ENCODE results near the gene TMED4.
A peak's percentile ranks its signal among the peaks of the same experiment; 100 is the strongest.
"Not testable (repeated sequence)": the region's sequence is repeated elsewhere in the genome, so short reads cannot be mapped to it uniquely, and the experiment has no call there.

Gene TMED4

DNA sequence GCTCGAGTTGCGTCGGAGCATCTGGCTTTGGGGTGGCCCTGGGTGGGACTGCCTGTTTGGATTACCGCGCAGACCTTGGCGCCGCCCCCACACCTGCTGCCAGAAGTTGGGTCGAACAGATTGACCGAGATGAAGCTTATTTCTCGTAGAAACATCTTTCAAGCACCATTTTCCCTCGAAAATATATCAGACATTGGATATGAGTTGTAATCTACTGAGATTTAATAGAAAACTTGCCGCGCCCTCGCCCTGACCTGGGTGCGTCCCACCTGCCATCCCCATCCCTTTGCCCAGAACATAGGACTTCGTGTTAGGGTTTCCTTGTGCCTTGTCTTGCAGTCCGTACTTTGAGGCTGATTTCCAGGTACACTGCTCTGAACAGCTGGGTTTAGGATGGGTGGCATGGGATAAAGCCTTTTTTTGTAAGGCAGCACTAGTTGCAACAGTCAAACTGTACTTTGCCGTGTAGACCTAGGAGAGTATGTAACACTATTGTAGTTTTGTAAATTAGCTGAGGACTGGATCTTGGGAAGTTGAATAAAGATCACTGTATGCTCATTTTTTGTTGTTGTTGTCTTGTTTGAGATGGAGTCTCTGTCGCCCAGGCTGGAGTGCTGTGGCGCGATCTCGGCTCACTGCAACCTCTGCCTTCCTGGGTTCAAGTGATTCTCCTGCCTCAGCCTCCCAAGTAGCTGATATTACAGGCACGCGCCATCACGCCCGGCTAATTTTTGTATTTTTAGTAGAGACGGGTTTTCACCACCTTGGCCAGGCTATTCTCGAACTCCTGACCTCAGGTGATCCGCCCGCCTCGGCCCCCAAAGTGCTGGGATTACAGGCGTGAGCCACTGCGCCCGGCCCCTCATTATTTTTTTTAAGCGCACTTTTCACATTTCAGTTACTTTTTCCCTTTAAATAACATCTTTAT is 25.4 kb upstream of the TMED4 start:
- no peak for DNase-seq (ENCODE audit: low read depth)

DNA sequence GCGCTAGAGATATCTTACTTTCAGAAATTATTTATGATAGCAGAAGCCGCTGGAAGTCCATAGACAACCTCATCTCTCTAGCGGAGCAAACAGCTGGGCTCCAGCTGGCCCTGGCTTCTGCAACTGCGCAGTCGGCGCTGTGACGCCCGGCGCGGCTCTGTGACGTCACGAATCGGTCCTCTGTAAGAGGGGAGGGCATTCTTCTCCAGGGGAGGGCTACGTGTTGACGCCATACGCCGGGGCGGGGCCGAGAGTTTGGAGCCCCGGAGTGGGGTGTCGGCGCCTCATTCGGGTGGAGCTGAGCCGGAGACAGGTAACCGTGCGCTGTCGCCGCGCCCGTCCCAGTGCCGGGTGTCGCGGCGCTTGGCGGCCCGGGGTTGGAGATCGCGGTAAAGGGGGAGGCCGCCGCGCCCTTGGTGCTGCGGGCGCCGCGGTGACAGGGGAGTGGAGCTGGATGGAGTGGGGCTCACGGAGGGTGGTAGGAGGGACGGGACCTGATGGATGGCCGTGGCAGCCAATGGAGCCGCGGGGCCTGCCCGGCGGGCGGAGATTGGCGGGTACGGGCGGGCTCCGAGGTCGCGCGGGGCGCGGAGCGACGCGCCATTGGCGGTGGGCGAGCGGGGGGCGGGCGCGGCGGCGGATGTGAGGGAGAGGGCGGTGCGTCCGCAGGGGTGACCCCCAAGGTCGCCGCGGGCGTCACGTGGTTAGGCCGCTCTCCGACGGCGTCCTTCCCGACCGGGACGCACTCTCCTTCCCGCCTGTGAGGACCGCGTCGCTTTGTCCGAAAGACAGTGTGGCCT is 24.5 kb upstream of the TMED4 start, which contains the start of gene OGDH:
TSS of gene OGDH (plus strand) at position 287 of the 800 bp plus-strand sequence. CDS start 17,717 bp downstream, outside the sequence.
- peak; percentile 98 for DNase-seq (ENCODE audit: low read depth)

DNA sequence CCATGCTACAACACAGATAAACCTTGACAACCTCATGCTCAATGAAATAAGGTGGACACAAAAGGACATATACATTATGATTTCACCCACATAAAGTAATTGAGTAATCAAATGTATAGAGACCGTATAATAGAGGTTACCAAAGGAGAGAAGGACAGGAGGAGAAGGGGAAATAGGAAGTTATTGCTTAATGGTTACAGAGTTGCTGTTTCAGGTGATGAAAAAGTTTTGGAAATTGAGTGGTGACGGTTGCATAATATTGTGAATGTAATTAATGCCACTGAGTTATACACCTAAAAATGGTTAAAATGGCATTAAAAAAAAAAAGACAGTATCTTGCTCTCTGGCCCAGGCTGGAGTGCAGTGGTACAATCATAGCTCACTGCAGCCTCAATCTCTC is 22.9 kb upstream of the TMED4 start:
- no peak for DNase-seq (ENCODE audit: low read depth)

DNA sequence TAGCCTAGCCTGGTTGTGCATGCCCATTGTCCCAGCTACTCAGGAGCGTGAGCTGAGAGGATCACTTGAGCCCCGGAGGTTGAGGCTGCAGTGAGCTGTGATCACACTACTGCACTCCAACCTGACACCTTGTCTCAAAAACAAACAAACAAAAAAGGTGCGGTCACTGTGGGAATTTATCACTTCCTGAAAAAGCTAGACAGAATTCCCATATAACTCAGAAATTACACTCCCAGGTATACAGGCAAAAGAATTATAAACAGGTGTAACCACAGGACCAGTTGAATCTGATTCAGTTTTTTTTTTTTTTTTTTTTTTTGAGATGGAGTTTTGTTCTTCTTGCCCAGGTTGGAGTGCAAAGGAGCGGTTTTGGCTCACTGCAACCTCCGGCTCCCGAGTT is 21.2 kb upstream of the TMED4 start:
- DNase-seq (ENCODE audit: low read depth) = no peak

DNA sequence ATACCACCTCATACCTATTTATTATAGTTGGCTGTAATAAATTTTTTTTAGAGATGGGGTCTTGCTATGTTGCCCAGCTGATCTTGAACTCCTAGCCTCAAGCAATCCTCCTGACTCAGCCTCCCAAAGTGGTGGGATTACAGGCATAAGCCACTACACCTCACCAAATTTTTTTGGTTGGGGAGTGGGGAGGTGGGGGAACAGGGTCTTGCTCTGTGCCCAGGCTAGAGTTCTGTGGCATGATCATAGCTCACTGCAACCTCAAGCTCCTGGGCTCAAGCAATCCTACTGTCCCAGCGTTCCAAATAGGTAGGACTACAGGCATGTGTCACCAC is 20.5 kb upstream of the TMED4 start:
- DNase-seq (ENCODE audit: low read depth) = no peak

DNA sequence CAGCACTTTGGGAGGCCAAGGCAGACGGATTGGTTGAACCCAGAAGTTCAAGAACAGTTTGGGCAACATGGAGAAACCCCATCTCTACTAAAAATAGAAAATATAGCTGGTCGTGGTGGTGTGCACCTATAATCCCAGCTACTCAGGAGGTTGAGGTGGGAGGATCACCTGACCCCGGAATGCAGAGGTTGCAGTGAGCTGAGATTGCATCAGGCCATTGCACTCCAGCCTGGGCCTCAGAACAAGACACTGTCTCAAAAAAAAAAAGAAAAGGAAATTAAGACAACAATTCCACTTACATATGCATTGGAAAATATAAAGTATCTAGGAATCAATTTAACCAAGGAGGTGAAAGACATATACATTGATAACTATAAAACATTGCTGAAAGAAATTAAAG is 17.2 kb upstream of the TMED4 start:
- no peak for DNase-seq (ENCODE audit: low read depth)

DNA sequence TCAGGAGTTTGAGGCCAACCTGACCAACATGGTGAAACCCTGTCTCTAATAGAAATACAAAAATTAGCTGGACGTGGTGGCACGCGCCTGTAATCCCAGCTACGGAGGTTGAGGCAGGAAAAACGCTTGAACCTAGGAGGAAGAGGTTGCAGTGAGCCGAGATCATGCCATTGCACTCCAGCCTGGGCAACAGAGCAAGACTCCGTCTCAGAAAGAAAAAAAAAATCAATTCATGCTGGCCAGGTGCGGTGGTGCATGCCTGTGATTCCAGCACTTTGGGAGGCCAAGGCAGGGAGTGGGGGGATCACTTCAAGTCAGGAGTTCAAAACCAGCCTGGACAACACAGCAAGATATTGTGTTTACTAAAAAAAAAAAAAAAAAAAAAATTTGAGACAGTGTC is 15.2 kb upstream of the TMED4 start:
- not testable (repeated sequence) for DNase-seq (ENCODE audit: low read depth)

DNA sequence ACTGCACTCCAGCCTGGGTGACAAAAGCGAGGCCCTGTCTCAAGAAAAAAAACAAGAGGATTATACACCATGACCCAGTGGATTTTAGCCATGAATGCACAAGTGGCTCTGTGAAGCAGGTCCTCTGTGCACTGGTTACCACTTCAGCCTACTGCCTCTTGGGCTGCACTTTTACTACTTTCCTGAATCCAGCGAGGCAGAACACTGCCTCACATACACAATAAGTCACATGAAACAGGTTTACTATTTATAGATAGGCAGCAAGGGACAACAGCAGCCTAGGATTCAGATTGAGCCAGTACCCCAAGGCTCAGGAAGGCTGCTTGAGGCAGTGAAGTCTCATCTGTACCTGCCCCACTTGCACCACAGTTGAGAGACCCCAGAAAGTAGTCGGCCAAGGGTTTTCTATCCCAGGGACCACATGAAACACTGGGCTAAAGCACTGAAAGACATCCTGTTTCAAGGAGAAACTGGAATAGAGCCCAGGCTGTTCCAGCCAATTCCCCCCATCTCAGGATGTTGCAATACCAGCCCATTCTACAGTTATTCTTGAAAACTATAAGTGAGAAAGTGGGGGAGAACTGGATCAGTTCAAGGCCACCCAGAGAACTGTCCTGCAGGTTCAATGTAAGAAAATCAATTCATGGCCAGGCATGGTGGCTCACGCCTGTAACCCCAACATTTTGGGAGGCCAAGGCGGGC is 14.1 kb upstream of the TMED4 start:
- DNase-seq (ENCODE audit: low read depth) = no peak

DNA sequence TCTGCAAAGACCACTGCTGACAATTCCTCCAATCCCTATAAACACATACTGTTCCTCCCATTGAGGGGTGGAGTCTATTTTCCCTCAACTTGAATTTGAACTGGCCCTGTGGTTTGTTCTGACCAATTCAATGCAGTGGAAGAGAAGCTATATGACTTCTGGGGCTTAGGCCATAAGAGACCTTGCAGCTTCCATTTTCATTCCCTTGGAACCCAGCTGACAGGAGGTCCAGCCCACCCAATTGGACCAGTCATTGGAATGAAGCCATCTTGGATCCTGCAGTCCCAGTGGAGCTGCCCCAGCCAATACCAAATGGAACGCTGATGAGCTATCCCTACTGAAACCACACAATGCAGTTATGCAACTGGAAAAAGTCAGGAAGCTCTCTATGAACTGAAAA is 8.9 kb upstream of the TMED4 start:
- no peak for DNase-seq (ENCODE audit: low read depth)

DNA sequence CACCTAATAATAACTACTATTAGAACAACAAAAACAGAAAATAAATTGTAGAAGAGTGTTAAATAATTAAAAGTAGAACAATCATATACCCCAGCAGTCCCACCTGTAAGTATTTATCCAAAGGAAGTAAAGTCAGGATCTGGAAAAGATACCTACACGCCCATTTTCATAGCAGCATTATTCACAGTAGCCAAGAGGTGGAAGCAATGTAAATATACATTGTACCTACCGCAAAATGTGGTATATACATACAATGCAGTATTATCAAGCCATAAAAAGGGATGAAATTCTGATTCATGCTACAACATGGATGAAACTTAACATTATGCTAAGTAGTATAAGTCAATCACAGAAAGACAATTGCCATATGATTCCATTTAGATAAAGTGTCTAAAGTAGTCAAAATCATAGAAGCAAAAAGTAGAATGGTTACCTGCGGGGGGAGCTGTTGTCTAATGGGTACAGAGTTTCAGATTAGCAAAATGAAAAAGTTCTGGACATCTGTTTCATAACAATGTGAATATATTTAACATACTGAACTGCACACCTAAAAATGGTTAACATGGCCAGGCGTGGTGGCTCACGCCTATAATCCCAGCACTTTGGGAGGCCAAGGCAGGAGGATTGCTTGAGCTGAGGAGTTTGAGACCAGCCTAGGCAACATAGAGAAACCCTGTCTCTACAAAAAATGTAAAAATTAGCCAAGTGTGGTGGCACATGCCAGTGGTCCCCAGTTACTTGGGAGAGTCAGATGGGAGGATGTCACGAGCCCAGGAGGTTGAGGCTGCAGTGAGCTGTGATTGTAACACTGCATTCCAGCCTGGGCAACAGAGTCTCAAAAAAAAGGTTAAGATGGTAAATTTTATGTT is 6.0 kb upstream of the TMED4 start:
- peak; percentile 40 for DNase-seq (ENCODE audit: low read depth)

DNA sequence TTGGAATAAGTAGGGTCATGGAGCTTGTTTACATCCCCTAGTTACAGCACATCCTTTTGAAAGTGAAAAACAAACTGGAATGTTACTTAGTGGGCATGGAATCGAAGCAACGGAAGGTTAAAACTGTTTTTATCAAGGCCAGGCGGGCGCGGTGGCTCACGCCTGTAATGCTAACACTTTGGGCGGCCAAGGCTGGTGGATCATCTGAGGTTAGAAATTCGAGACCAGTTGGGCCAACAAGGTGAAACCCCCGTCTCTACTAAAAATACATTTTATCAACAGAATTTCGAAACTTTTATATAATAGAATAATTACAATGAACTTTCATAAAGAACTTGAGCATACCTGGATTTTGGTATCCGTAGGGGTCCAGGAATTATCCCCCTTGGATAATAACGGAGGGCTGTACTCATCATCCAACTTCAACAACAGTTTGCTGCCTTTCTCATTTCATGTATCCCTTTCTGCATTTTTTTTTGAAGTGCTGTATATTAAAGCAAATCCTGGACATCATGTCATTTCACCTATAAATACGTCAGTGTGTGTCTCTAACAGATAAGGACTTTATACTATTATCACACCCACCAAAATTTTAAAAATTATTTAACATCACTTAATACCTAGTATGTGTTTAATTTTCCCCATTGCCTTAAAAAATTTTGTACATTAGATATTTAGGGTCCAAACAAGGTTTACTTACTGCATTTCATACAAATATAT is 1.3 kb upstream of the TMED4 start:
- no peak for DNase-seq (ENCODE audit: low read depth)

DNA sequence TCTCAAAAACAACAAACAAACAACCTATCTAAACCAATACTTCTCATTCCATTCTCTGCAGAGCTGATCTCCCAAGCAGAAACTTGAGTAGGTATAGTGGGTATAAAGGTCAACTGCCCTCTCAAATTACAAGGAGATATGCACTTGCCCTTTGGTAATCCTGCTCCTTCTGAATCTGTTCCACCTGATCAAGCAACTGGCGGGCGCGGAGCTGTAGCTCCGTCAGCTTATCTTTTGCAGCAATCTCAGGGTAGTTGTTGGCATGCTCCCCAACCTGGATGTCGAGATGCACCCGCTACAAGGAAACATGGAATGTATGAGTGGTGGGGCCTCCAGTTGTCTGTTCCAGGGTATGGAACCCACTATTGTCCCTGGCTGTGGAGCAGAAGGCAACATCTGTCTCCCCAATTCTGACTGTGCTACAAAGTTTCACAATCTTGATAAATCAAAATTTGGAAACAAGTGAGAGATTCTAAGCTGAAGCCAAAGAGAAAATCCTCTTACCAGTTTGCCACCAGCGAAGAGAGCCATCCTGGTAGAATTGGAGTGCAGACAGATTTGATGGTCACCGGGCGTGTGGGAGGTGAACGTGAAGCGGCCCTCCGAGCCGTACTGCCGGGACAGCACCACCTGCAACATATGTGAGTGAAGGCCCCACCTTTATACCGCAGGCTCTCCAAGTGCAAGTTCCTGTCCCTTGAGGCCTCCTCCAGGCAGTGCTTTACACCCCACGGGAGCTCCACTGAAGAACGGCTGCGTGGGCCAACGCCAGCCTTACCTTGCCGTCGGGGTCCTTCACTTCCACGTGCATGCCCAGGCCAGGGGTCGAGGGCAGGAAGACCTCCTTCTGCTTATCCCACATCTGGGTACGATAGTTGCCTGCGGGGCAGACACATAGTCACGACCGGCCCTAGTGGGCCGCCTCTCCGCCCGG is 819 bp downstream of the TMED4 start:
- peak; percentile 7 for DNase-seq (ENCODE audit: low read depth)

DNA sequence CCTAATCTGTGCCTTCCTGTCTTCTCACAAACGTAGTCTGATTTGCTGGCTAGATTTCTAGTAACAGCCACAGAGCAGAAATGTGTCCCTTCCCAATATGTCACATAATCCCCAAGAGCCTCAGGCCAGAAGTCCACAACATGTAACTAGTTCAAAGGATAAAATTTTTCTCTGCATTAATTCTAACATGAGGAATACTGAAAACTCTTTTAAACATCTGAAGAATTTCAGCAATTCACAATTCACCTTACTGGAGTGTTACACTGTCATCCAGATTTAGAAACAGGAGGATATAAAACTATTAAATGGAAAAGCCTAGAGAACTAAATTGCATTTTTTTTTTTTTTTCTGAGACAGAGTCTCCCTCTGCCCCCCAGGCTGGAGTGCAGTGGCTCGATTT is 5.8 kb downstream of the TMED4 start:
- no peak for DNase-seq (ENCODE audit: low read depth)

DNA sequence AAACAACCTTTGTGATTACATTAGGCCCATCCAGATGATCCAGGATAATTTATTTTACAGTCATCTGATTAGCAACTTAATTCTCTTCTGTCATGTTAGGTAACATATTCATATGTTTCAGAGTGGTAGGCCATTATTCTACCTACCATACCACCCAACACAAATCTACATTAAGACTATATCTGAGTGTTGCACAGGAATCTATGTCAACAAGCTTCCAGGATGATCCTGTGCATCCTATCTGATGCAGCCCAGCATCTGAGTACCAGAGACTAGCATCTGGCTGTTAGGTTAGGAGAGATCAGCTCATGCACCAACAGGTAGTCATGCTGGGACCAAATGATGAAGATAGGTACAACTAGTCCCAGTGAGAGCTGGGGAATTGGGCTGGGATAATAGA is 7.0 kb downstream of the TMED4 start:
- DNase-seq (ENCODE audit: low read depth) = no peak

DNA sequence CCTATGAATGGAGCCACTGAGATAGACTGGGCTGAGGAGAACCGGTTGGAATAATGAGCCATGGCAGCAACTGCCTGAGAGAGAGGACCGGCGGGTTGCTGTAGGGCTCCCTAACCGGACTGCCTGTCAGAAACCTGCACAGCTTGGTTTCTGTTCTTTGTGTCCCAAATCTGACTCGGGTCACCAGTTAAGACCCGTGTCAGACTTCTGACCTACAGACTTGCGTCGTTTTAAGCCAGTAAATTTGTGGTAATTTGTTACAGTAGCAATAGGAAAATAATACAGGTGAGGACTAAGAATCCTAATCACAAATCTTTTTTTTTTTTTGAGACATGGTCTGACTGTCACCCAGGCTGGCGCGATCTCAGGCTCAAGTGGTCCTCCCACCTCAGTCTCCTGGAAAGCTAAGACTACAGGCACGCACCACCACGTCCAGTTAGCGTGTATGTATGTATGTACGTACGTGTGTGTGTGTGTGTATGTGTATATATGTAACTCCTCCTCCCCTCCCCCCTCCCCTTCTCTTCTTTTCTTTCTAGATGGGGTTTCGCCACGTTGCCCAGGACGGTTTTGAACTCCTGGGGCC is 7.7 kb downstream of the TMED4 start:
- DNase-seq (ENCODE audit: low read depth) = no peak

DNA sequence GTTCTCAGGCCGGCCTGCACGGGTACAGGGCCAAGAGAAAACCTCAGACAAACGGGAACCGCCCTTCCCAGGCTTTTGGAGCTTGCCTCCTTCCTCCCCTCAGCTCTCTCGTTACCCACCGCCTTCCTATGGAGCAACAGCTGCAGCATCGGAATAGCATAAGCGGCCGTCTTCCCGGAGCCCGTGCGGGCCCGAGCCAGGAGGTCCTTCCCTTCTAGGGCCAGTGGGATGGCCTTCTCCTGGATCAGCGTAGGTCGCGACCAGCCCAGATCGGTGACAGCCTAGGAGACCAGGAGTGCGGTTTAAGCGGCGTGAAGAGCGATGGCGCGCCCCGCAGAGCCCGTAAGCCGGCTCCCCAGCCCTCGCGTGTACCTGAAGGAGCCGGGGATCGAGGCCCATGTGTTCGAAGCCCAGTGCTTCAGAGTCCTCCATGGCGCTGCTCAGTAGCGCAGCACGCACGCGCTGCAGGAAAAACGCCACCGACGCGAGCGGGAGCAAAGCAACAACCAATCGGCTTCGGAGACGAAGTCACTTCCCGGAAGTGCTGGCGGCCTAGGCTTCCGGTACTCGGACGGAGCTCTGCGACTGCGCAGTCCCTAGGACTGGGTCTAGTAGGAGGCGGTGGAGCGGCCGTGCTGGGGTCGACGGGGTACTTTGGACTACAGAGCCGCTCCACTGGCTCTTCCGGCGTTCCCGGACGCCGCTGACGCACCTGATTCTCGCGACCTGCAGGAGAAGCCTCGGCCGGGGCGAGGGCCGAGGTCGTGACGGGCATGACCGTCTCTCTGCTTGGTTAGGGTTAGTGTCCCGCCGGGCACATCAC is 8.4 kb downstream of the TMED4 start, which contains the start of gene DDX56:
TSS of gene DDX56 (minus strand) at position 445 of the 823 bp plus-strand sequence. CDS start at position 432, 13 bp downstream.
- DNase-seq (ENCODE audit: low read depth) = peak; percentile 88

DNA sequence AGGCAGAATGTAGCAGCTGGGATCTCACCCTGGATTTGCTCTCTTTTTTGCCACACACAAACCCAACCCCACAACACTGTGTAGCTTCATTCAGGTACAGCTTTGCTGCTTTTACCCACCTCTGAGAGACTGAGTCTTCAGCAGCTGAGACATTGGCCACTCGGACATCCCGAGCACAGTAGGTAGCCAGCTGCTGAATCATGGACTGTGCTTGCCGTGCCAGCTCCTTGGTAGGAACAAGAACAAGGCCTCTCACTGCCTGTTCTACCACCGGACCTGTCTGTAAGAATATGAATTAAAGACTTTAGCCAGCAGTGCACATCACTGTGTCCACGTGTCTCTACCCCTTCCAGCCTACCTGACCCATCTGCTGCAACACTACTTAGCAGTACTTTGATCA is 9.3 kb downstream of the TMED4 start:
- no peak for DNase-seq (ENCODE audit: low read depth)

DNA sequence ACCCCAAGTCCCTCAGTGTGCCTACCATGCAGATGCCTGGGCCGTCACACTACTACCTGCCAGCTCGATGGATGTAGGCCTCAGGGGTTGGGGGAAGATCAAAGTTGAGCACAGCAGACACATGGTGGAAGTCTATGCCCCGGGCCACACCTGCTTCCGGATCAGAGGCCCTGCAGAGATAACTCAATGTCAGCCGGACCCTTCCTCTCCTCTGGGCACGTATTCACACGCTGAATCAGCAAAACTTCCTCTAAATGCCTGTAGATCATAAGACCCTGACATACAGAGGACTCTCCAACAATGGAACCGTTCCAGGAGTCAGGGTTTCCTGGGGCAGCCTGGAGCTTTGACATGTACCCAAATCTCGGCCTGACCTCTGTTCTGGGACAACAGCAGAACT is 12.1 kb downstream of the TMED4 start:
- no peak for DNase-seq (ENCODE audit: low read depth)
